NB4 (cell line): Measurements from ENCODE around the gene MON1A.

ENCODE experiments used
- DNase-seq: peaks from one replicate; pipeline ENCODE4 v3.0.0; 2010; ENCODE audit warnings: low read depth
- H3K4me3 ChIP-seq: one replicate; pipeline ENCODE4 v1.5.1; 2011; ENCODE audit warnings: mild to moderate bottlenecking, low read depth, low read length, moderate library complexity
- CTCF ChIP-seq: IDR thresholded peaks from one replicate; pipeline ENCODE4 v1.5.1; 2012; ENCODE audit warnings: low read depth, low read length
- MAX ChIP-seq: IDR thresholded peaks from 2 replicates; pipeline ENCODE4 v1.6.1; 2011; ENCODE audit warnings: low read depth, low read length
- MYC ChIP-seq: IDR thresholded peaks from 2 replicates; pipeline ENCODE4 v1.6.1; 2011; ENCODE audit warnings: low read depth, low read length
- POLR2A ChIP-seq: IDR thresholded peaks from 2 replicates; pipeline ENCODE4 v1.6.1; 2011; ENCODE audit warnings: mild to moderate bottlenecking; ENCODE audit not compliant: insufficient read length; ENCODE audit errors: extremely low read depth

MON1A gene

GRCh38 chr3:49929291-49930167 lies at the start of gene MON1A:
Gene MON1A, minus strand, starts transcription at chr3:49929811. Its CDS starts 16,465 bp downstream, at chr3:49913346.
- TF ChIP-seq MAX, result peak; percentile 91
- TF ChIP-seq POLR2A, result peak; percentile 47
- TF ChIP-seq CTCF, result peak; percentile 10
- no peak; the same call in none of the 2 replicates for TF ChIP-seq MYC
- peak within 1 kb of the TSS; percentile 80 for H3K4me3 ChIP-seq
- DNase-seq, result peak; percentile 88

- TF ChIP-seq MAX (no peak), POLR2A (no peak), CTCF (no peak), MYC (no peak)
- no peak for DNase-seq
- H3K4me3 ChIP-seq, result no peak overlapping the region
Observed at GRCh38 chr3:49976942-49977341, 47.3 kb upstream of the MON1A start.

- DNase-seq, result no peak
- H3K4me3 ChIP-seq, result no peak overlapping the region
- TF ChIP-seq MAX, result no peak
- no peak for TF ChIP-seq POLR2A
- TF ChIP-seq CTCF, result no peak
- TF ChIP-seq MYC, result no peak
Observed at GRCh38 chr3:49972656-49973055, 43.0 kb upstream of the MON1A start.

- no peak for DNase-seq
- TF ChIP-seq POLR2A (no peak), CTCF (no peak), MYC (no peak), MAX (no peak)
- H3K4me3 ChIP-seq, result no peak overlapping the region
Observed at GRCh38 chr3:49968346-49968745, 38.7 kb upstream of the MON1A start.

- TF ChIP-seq CTCF (no peak), MAX (no peak), MYC (no peak), POLR2A (no peak)
- no peak for DNase-seq
- no peak overlapping the region for H3K4me3 ChIP-seq
Observed at GRCh38 chr3:49967291-49967690, 37.7 kb upstream of the MON1A start.
